HG03039 (cell line): ENCODE results near the gene GPC4.
"Not testable (repeated sequence)": the region's sequence is repeated elsewhere in the genome, so short reads cannot be mapped to it uniquely, and the experiment has no call there.

ENCODE experiments used
- ATAC-seq: cut with Tn5 transposase; IDR thresholded peaks from one replicate; pipeline ENCODE4 v1.9.1; 2021; ENCODE audit warnings: mild to moderate bottlenecking, moderate library complexity; ENCODE audit not compliant: unreplicated experiment

The GPC4 gene

GRCh38 chrX:133370696-133371275 lies 44.5 kb downstream of the GPC4 start:
- no peak for ATAC-seq

DNA sequence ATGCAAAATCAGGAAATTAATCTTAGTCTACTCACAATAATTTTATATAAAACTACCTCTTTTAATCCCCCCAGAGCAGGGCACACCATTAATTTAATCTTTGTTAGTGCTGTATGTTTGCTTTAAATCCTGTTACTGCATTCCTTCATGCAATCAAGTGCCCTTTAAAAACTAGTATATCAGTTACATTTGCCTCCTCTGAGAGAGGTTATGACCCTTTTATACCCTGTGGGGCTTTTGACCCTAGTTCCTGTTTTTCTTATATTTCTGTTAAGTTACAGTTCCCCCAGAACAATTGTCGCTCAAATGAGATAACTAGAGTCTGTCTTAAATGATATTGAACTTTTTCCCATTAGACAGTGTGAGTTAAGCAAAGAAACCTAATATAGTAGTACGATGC lies 46.2 kb downstream of the GPC4 start:
- ATAC-seq, result no peak

- ATAC-seq, result no peak
Observed at GRCh38 chrX:133366735-133367134, 48.6 kb downstream of the GPC4 start.

GRCh38 chrX:133365871-133366611 lies 49.2 kb downstream of the GPC4 start:
- no peak for ATAC-seq

GRCh38 chrX:133364865-133365264 lies 50.4 kb downstream of the GPC4 start:
- no peak for ATAC-seq

GRCh38 chrX:133364196-133364595 lies 51.1 kb downstream of the GPC4 start:
- no peak for ATAC-seq

DNA sequence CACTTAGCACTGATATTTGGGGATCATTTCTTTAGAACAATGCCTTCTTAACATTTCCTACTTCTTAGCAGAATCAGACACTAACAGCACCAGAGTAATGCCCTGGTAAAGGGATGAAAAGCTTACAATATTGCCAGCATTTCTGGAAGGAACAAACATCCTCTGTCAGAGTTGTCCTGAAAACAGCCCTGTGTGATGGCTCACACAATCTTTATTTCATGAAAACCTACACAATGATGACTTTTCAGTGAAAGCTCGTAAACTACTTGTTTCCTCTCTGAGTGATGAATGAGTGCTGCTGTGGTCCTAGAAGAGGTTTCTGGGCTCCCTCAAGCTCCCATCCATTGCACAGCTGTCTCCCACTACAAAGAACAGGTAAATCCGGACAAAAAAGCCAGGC lies 52.8 kb downstream of the GPC4 start:
- ATAC-seq, result no peak

- no peak for ATAC-seq
Observed at GRCh38 chrX:133359466-133359865, 55.8 kb downstream of the GPC4 start.

- ATAC-seq, result no peak
Observed at GRCh38 chrX:133353233-133353632, 62.1 kb downstream of the GPC4 start.

- ATAC-seq, result no peak
Observed at GRCh38 chrX:133350751-133351150, 64.5 kb downstream of the GPC4 start.

- no peak for ATAC-seq
Observed at GRCh38 chrX:133346026-133346425, 69.3 kb downstream of the GPC4 start.

GRCh38 chrX:133339566-133339965 lies 75.7 kb downstream of the GPC4 start:
- no peak for ATAC-seq

DNA sequence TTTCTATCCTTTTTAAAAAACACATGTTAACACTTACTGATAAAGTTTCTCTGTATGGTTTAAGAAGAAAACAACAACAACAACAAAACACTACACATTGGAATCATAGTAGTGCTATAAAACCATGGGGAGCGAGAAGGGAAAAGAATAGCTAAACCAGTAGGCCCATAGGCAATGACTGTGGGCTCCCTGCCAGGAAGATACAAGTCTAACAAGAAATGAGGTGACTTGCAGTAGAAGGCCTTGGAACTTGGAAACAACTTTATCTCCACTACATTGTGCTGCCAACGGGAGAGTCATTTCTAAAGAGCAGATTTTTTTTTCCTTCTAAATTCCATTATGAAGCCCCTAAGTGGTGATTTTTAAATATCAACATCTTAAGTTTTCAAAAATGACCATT lies 78.0 kb downstream of the GPC4 start:
- ATAC-seq, result no peak

DNA sequence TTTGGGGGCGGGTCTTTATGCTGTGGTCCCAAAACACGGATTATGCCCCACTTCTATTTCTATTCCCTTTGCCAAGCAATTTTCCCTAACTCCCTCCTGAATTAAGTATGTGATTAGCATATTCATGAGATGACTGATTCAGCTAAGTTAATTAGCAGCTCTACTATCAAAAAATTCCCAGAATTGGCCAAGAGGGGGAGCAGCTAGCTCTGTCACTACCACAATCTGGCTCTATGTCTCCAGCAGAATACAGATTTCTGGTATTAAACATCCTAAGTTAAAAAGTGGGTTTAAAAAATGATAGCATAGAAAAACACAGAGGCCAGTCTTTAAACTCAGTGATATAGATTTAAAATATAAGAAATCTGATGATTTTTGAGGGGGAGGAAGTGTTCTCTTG lies 80.3 kb downstream of the GPC4 start:
- no peak for ATAC-seq

GRCh38 chrX:133333154-133333750 lies 82.0 kb downstream of the GPC4 start:
- ATAC-seq, result no peak

DNA sequence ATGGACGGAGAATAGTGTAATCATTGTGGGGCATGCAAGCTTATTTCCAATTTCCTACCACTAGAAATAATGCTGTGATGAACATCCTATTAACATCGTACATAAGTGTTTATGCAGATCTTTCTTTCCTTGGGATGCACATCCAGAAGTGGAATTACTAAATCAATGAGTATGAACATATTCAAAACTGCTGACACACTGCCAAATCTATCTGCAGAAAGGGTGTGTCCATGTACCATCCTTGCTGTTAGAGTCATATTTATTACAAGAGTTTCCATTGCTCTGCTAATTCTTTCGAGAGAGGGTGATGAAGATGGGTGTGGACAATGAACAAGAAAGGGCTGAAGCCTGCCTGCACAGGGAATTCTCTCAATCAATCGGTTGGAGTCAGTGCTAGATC lies 82.6 kb downstream of the GPC4 start:
- no peak for ATAC-seq

DNA sequence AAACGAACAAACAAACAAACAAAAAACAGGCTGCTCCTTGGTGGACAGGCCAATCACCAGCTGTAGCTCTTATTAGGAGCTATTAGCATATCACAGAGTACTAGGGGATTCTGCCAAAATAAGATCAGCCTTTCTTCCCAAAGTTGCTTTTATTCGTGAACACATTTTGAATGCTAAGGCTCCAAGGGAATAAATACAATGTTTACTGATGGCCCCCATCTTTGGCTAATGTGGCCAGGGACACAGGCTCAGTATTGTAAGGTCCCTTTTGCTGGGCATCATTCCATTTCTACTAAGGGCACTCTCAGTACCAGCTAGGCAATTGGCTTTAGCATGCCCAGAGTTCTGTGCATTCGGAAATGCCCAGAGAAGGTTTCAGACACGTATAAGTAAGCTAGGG lies 84.3 kb downstream of the GPC4 start:
- ATAC-seq, result no peak

DNA sequence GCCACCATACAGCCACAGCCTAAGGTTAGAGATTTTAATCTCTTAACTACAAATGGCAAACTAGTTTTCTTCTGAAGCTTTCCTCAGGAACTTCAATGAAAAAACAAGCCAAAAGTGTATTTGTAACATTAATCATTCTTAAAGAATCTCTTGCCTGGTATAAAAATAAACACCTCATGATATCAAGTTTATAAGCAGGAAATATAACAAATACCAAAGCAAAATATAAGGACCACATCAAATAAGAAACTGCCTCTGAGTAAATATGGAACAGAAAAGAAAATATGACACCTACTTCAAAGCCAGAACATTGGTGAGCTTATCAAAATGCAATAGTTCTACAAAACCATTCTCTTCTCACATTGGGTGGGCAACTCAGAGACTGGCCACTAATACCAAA lies 89.9 kb downstream of the GPC4 start:
- no peak for ATAC-seq

- ATAC-seq, result no peak
Observed at GRCh38 chrX:133323431-133323830, 91.9 kb downstream of the GPC4 start.

DNA sequence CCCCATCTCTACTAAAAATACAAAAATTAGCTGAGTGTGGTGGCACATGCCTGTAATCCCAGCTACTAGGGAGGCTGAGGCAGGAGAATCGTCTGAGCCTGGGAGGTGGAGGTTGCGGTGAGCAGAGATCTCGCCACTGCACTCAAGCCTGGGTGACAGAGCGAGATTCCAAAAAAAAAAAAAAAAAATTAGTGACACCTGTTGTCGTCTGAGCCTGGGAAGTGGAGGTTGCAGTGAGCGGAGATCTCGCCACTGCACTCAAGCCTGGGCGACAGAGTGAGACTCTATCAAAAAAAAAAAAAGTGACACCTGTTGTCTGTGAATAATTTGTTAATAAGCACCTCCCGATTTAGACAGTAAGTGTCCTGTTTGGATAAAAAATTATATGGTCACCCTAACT lies 93.0 kb downstream of the GPC4 start:
- ATAC-seq, result not testable (repeated sequence)

DNA sequence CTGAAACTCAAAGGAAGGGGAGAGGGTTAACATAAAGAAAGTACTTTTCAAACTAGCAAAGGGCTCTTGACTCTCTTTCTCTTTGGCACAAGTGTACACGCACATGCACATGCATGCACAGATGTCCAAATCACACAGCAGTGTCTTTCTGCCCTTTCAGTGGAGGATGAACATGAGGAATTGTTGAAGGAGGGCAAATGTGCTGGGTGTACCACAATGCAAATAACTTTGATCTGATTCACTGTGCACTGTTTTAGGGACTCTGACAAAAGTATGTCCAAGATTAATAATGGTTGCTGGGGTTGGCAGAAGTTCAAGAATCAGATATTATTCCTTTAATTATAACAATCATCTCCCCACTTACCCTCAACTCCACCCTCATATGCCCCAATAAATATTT lies 93.8 kb downstream of the GPC4 start:
- ATAC-seq, result no peak

DNA sequence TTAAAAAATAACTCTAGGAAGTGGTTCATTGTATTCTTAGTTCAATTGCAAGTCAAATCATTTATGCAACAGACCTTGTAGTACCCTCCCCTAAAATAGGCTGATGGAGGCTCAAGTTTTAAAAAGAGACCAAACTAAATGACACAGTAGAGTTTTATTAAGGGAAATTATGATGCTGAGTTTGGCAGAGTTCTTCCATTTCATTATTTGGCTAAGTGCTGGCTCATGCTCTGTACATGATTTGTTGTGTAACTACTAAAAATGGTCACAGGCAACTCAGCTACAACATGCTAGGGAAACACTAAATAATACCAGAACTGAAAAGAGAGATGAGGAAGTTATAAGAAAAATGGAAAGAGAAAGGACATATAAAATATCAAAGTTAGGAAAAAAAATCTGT lies 101.0 kb downstream of the GPC4 start:
- ATAC-seq, result no peak

GRCh38 chrX:133308499-133308897 lies 106.8 kb downstream of the GPC4 start:
- no peak for ATAC-seq
